T-helper 22 cell (primary cell): ENCODE results near the gene MTUS2.

Source experiments
- DNase-seq: peaks from one replicate; pipeline ENCODE4 v3.0.0-alpha.2; 2020; ENCODE audit warnings: low read depth

The MTUS2 gene

DNA sequence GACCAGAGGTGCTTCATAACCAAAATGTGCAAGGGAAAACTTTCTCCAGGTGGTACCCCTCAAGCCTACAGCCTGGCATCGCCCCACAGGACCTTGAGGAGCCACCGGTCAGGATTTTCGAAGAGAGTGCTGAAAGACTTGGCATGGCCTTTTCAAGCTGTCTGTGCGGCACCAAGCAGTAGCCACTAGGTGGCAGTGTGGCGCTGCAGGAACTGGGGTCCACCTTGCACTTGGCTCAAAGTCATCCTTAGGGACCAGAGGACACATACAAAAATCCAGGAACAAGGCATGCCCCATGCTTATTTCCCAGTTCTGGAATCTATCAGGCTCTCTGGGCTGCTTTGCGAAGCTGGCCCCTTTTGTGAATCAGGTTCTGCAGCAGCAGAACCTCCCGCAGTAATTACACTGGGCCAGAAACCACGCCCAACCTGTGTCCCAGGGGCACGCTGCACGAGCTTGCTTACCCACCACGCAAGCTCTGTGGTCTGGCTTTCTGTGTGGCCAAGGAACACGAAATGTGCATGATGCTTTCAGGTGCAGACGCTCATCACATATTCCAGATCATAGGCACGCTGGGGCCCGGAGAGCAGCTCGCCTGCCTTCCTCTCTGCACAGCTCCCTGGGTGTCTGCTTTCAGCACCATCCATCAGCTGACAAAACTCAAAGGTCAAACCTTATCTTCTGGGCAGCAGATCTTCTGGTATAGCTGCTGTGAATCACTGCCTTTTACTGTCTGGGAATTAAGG, 688.2 kb downstream of the MTUS2 start:
- DNase-seq, result peak; percentile 31

DNA sequence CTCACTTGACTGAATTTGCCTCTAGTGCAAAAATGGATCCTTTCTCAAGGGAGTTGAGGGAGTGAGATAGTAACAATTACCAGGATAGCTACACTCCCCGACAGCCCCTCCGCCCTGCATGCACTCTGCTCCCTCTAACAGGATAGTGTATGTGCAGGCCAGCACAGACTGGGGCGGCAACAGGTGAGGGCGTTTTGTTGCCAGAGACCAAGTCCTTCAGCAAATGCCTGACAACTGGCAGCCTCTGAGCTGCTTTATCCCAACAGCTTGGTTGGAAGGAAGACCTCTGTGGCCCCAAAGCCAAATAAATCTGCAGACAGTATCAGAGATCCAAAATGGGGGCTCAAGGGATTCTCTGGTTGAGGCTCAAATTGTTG, 688.7 kb downstream of the MTUS2 start:
- no peak for DNase-seq

DNA sequence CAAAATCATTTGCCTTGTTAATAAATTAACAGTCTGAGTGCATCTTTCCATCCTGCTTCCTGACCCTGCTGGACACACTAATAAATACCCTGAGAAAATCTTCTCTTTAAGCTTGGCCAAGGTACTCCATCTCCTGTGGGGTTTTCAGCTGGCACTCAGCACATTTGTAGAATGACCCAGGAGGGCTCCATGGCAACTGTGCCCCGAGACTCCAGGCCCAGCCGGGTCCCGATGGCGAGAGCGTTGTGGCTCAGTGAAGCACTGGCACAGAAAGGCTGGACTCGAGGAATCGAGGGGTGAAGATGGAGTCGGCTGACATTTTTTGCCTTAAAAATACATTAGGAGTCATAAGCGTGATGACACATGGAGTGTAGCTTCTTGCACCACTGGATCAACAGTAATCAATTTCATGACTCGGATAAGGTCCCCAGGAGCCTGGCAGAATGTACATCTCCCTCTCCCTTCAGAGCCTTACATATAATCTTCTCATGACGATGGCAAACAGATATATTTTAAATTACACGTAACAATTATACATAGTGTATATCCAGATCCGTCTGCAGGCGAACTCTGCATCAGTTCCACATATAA, 690.0 kb downstream of the MTUS2 start:
- no peak for DNase-seq

DNA sequence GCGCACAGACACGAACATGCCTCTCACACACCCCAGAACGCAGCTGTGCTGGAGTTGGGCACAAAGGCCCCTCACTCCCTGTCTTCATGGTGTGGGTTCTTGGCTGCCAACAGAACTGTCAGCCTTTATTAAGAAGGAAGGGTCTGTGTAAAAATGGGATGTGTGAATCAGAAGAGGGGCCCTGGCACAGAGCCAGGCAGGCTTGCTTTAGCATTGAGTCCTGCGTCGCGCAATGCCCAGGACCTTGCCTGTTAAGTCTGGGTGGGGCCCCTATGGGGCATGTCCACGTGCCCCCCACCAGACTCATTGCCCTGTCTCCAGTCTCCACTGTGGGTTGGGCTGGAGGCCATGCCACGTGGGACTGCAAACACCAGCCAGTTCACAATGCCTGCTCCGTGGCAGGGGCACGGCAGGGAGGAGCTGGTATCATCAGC, 690.5 kb downstream of the MTUS2 start:
- DNase-seq, result no peak

DNA sequence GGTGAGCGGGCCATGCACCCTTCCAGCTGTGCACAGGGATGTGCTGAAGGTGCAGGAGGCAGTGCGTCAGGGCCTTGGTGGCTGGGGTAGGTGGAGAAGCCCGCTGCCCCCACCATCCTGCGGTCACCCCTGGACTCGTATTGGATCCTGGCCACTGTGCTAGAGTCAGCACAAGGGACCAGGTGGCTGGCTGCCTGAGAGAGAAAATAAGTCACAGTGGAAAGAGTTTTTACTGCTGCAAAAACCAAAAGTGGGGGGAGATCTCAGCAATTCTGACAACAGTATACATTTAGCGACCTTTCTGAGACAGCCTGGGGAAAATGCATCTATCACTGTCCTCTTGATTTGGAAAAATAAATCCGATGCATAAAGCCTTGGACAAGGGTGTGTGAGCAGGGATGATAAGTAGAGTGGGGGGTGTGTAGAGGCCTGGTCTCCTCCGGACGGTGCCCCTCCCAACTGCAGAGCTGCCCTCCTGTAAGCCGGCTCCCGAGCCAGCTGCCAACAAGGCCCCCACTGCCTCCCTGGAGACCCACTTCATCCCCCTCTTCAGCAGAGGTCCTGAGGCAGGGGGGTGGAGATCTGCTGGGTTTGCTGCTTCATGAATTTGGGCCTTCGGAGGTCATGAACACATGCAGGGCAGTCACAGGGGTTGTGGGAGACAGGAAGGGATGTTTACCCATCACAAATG, 691.1 kb downstream of the MTUS2 start:
- DNase-seq, result no peak

DNA sequence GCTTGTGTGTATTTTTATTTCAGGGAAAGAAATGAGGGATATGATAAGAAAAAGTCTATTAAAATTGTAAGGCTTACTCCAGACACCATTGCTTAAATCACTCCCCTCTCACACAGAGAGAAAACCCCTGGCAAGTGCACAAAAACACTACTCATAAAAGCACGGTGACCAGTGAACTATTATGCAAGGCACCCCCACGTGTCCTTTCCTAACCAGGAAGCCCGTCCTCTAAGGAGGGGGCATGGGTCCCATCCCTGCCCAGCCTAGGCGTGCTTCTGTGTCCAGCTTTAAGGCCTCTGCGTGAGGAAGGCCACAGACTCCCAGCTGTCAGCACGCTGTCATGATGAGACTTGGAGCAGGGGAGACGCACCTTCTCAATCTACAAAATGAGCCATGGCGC, 691.8 kb downstream of the MTUS2 start:
- DNase-seq, result no peak

DNA sequence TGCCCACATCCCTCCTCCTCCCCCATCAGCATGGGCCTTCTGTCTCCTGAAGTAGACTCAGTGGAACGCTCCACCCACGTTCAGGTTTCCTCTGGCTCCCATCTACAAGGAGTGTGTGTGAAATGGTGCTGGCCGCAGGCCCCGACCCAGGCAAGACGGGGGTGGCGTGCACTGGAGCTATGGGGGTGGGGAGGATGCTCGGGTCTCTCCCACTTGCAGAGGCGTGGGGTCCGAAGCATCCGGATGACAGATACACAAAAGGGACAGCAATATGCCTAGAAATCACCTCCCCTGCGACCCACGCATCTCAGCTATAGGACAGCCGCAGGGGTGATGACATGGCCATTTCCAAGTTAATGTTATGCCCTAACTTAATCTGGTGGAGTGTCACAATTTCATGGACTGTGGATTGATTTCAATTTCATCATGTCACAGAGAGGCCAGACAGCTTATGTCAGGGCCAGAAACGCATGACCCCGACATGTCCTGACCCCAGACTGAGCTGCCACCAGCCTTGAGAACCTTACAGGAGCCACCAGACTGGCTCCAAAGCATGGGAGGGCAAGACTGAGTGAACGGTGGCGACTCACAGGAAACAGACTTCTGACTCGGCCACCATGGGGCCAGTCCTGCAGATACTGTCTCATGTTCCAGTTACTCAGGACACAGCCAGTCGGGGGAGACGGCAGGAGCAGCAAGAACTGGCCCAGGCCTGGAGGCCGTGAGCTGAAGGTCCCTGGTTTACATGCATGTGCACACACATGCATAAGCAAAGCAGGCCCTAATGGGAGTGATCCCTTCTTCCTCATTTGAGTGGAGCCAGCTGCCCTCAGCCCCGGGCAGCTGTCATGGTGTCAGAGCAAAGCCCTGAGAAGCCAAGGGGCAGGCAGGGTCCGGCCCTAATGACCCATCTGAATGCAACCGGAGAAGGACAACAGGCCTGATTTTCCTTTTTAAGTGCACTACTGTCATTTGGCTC, 693.2 kb downstream of the MTUS2 start:
- no peak for DNase-seq

DNA sequence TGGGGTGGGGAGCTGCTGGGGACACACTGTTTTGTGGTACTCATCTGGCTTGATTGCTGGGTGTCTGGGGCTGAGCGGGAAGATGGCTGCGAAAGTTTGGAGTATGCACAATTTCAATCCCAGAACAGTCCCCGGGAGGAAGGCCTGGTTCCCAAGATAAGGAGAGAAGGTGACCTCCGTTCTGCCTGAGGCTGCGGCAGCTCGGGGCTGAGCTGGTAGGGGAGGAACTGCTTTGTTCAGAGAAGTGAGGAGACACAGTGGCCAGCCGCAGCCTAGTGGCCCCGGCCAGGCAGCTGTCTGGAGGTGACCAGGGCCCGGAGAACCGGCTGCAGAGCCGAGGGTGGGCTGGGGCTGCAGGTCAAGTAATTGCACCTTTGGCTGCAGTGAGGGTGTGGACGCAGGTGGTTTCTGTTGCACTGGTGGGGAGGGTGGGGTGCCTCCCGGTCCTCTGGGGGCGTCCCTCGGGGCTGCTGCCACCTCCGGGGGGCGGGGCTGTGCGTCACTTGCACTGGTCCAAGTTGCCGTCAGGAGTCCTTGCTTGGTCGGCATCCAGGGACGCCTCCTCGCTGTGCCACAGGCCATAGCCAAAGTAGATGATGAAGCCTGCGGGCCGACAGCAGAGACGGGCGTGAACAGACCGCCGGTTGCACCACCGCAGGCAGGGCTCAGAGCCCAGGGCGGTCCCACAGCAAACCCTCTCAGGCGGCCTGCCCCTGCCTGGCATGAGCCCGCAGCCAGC, 694.0 kb downstream of the MTUS2 start:
- no peak for DNase-seq

DNA sequence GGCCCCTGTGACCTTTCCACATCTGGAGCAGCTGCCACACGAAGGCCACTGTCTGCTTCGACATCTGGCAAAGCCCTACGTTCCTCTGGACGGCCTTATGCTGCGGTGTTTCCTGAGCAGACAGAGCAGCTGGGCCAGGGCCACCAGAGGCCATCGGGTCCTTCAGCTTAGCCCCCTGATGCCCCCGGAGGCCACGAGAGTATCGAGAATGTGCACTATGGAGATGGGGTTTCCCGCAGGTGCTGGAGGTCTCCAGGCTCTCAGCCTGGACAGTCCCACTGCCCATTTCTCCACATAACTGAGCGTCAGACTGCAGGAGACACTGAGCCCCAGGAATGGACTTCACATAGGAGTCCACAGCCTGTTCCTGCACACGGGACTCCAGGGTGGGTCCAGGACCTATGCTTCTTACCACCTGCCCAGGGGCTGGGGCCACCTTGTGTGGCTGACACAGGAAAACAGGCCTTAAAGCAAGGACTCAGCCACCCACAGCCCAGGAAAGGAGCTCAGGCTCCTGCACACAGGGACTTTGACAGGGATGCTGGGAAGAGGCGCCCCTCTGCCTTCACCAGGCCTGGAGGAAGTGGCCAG, 694.7 kb downstream of the MTUS2 start:
- DNase-seq, result no peak

DNA sequence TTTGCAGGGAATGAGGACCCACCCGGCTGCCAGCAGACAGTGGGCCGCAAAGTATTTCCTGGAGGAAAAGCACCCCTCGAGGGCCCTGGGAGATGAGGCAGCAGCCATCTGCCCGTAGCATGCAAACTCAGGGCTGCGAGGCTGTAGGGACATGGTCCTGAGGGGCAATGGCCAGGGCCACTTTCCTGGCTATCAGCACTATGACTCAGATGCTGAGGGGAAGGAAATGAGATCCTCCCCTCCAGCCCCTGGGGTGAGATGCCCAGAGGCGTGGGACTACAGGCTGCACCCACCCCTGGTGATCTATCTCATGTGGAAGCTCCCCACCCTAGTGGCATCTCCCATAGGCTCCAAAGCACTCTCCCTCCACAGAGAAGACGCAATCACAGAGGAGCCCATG, 695.2 kb downstream of the MTUS2 start:
- DNase-seq, result no peak

DNA sequence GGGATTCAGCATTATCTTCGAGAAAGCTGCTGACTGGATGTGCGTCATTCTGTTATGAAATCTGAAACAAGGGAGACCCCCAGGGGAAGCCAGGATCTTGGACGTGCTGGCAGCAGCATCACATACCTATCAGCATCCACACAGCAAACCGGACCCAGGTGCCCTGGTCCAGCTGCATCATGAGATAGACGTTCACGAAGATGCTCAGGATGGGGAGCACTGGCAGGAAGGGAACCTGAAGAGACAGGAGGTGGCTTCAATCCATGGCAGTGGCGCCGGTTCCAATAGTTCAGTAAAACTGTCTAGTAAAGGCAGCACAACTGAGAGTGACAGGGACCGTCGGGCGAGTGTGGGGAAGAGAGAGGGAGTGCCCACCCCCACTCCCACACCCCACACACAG, 695.9 kb downstream of the MTUS2 start:
- DNase-seq, result no peak

DNA sequence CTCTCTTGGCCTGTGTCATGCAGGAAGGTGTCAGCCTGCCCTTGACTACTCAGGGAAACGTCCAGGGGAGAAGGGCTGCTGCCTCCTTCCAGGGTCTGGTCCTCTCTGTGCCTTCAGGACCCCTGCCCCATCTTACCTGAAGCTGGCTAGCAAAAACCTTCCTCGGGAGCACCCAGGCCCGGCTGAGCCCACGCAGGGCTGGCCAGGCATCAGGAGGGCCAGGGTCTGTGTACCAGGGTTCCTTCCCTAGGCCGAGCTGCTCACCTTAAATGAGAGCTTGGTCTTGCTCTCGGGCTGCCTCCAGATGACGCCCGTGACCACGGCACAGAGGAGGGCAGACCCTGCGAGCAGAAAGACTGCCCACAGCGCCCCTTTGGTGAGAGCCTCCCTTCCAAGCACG, 696.7 kb downstream of the MTUS2 start:
- DNase-seq, result no peak

DNA sequence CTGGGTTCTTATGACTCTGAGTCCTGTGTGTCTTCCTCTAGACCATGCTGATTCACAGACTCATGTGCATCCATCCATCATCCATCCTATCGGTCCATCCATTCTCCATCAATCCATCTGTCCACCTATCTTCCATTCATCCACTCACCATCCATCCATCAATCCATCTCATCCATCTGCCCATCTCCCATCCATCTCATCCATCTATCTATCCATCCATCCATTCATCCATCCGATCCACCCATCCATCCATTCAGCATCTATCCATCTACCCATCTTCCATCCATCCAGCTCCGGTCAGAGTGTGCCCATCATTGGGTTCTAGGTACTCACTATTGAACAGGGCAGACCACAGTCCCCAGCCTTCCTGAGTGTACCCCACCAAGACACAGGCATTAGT, 699.8 kb downstream of the MTUS2 start:
- DNase-seq, result no peak

DNA sequence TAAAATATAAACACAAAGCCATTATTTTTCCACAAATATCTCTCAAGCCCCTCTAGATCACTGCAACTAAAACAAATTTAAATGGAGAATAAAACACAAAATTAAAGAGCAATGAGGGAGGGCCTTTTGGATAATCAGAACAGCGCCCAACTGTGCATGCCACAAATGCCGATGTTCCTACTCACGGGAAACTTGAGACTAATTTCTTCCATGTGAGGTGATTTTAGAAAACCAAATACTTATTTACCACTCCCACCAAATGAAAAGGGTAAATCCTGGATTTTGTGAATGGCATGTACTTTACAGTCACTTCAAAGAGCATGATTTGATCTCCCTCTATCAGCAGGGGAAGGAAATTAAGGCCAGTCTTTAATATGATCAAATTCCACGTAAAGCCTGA, 700.5 kb downstream of the MTUS2 start:
- no peak for DNase-seq

DNA sequence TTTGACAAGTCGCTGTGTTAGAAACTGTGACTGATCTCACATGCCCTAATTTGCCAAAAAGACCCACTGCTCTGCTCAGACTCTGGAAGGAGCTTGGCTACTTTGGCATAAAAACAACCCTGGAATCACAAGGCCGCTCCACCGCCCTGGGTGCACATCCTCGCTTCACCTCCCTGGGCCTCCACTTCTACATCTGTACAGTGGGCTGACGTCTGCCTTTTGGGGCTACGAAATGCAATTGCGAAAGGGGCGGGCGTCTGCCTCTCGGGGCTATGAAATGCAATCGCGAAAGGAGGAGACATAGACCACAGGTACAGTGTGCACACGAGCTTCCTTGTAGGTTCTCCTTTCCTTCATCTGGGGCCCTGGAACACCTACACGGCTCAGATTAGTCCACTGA, 701.2 kb downstream of the MTUS2 start:
- DNase-seq, result no peak

DNA sequence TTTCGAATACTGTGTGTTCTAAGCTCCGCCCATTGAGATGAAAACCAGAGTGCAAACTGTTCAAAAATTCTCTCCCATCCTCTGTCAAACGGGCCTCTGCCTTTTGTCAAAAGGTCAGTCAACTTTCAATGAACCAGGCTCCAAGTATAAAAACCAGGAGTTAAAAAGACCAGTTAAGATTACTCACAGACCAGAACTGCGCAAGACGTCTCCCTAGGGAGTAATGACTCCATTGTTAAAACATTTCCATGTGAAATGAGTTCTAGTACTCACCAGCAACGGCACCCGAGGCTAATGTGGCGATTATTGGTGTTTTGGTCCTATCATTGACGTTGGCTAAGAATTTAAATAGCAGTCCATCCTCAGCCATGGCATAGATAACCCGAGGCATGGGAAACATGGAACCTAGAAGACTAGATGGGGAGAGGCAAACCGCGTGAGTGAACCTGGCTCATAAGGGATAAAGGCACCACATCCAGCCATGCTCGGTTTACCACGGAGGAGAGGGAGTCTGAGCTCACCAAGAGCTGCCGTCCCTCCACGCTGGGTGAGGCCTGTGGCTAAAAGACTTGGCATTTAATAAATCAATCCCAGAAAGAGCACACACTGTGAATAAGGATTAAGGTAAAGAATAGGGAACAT, 702.0 kb downstream of the MTUS2 start:
- DNase-seq, result no peak

DNA sequence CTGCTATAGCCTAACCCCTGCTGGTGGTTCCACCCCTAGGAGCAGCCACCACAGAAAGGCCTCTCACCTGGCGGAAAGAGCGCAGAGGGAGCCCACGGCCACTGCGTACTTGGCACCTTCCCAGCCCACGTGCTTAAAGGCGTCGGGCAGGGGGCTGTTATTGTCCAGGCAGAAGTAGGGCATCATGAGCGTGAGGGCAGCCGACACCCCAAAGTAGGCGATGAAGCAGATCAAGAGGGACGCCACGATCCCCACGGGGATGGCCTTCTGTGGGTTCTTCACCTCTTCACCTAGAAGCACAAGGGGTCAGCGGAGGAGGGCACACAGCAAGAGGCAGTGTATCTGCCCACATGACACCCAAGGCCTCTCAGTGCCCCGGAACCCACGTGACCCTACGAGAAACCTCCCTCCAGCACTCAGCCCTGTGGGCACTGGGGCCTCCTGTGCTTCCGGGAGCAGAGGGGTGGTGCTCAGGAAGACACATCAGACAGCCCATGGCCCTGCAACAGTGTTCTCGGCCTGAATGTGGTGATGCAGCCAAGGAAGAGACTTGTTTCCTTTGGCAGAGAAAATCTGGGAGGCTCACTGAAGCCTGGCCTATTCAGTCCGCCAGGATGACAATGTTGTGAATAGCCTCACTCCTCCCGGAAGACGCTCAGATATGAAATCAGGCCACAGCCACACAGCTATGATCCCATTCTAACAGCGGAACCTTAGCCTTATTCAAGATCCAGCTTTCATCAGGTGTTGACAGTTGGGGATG, 703.2 kb downstream of the MTUS2 start:
- DNase-seq, result no peak

DNA sequence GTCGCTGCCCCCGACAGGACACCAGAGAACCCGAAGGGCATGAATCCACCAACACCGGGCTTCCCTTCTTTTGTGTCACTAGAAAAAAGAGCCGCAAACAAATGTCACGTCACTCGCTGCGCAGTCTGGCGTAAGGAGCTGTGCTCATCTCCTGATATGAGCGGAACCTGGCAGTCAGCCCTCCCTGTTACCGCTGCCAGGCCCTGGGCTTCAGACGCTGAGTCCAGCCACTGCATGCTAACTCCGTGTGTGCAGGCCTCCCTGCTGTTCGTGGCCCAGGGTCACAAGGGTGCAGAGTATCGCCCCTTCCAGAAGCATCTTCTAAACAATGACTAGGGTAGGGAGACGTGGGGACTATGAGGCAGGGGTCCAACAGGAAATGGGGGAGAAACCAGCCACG, 704.0 kb downstream of the MTUS2 start:
- no peak for DNase-seq

DNA sequence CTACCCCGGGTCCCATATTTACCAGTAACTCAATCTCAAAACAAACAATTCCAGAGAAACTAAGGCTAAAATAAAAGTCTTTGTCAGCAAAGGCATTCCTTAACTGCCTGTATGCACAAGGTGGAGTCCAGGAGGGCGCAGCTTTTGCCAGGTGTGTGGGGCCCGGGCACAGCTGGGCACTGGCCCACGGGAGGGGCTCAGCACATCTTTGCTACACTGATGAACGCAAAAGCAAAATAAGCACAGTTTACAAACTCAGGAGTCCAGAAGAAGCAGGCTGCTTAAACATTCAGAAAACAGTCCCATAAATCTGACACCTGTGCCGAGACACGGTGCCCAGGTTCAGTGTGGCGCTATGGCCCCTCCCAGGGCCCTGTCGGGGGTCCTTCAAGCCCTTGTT, 704.5 kb downstream of the MTUS2 start:
- no peak for DNase-seq

DNA sequence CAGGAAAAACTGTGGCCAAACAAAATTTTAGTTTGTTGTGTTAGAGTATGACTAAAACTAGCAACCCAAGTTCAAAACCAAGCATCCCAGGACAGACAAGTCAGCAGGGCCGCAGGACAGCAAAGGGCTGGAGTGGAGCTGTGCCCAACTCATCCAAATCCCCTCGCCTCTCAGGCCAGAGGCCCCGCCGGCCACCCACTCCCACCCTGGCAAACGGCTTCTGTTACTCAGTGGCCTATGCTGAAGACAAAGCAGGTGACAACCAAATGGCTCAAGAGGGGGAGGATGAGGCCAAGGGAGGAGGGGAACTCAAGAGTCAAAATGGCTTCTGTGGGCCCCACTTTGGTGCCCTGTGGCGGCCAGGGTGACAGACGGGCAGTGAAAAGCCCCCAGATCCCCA, 705.6 kb downstream of the MTUS2 start:
- DNase-seq, result no peak
